Karpas-422 (cell line): ENCODE results near the gene XIST. TPM values are rescaled to one million over a fixed set of nuclear protein-coding genes. Genes with fewer than 3 reads are reported as not detected.

Source experiments
- DNase-seq: peaks from one replicate; pipeline ENCODE4 v3.0.0-alpha.2; 2015
- H2AFZ ChIP-seq: fragments of 200-600 bp; sonication (generic); 2 replicates; pipeline ENCODE4 v1.6.1; 2014; ENCODE audit warnings: antibody characterized with exemption, low read length, mixed read lengths
- H3K27ac ChIP-seq: fragments of 200-600 bp; sonication (generic); 2 replicates; pipeline ENCODE4 v1.5.1; 2014; ENCODE audit warnings: mild to moderate bottlenecking, low read length, moderate library complexity
- H3K27me3 ChIP-seq: fragments of 200-600 bp; sonication (generic); 2 replicates; pipeline ENCODE4 v1.6.1; 2014; ENCODE audit warnings: low read length, mixed read lengths
- H3K36me3 ChIP-seq: fragments of 200-600 bp; sonication (generic); 2 replicates; pipeline ENCODE4 v1.6.1; 2014; ENCODE audit warnings: low read length, mixed read lengths; ENCODE audit not compliant: insufficient read depth
- H3K4me1 ChIP-seq: fragments of 200-600 bp; sonication (generic); 2 replicates; pipeline ENCODE4 v1.6.1; 2014; ENCODE audit warnings: mild to moderate bottlenecking, low read length, mixed read lengths
- H3K4me2 ChIP-seq: fragments of 200-600 bp; sonication (generic); 2 replicates; pipeline ENCODE4 v1.6.1; 2014; ENCODE audit warnings: low read length, low read depth, mild to moderate bottlenecking; ENCODE audit not compliant: poor library complexity, severe bottlenecking
- H3K4me3 ChIP-seq: fragments of 200-600 bp; sonication (generic); 2 replicates; pipeline ENCODE4 v1.5.1; 2014; ENCODE audit warnings: mild to moderate bottlenecking, antibody characterized with exemption, low read length, mixed read lengths
- H3K79me2 ChIP-seq: fragments of 200-600 bp; sonication (generic); 2 replicates; pipeline ENCODE4 v1.6.1; 2014; ENCODE audit warnings: mild to moderate bottlenecking, low read length, mixed read lengths
- H3K9ac ChIP-seq: fragments of 200-600 bp; sonication (generic); 2 replicates; pipeline ENCODE4 v1.6.0; 2014; ENCODE audit warnings: low read length
- H3K9me2 ChIP-seq: fragments of 200-600 bp; sonication (generic), shearing (Covaris generic); replicated peaks from 2 replicates; pipeline ENCODE4 v1.6.0; 2014; ENCODE audit warnings: mild to moderate bottlenecking, low read length, moderate library complexity; ENCODE audit not compliant: insufficient read depth
- H3K9me3 ChIP-seq: fragments of 300-700, 200-600 bp; sonication (generic); 2 replicates; pipeline ENCODE4 v1.6.1; 2014; ENCODE audit warnings: low read length, mixed read lengths
- H4K20me1 ChIP-seq: fragments of 200-600 bp; sonication (generic); 2 replicates; pipeline ENCODE4 v1.6.1; 2014; ENCODE audit warnings: mild to moderate bottlenecking, antibody characterized with exemption, low read length, low read depth; ENCODE audit not compliant: insufficient read depth
- total RNA-seq: library from RNA; depleted of rRNA; stranded (reverse); fragments of >200 nt; shearing (Covaris generic); gene quantifications from 2 replicates; pipeline ENCODE4 v1.2.3, GENCODE V29; 2014; ENCODE audit warnings: low replicate concordance

XIST gene
- total RNA-seq, 1 experiment from 2014 or later: 256 TPM

DNA sequence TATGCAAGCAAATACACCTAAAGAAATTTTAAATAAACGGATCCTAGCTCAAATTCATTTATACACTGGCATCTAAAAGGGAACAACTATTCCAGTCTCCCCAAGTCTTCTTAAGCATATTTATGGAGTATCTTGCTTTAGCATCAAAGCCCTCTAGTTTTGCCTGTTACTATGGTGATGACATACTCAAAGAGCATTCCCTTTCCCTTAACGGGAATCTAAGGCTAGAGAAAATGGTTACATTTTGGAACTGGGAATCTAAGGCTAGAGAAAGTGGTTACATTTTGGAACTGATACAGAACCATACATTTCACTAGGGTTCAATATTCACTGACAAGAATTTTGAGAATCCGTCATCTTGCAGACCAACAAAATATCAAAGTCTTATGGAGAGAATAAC is 18.3 kb downstream of the XIST start:
- Histone ChIP-seq H3K27ac (no peak overlapping the region), H3K4me2 (no peak overlapping the region), H2AFZ (no peak overlapping the region), H3K4me3 (no peak overlapping the region), H3K79me2 (peaks cover 81% of the 10 kb centered on the region), H3K4me1 (peaks cover 7% of the 10 kb centered on the region), H3K9me2 (no peaks in the 10 kb centered on the region), H3K9me3 (no peaks in the 10 kb centered on the region), H3K9ac (no peak overlapping the region), H3K36me3 (peaks cover 14% of the 10 kb centered on the region; the same call in 1 of the 2 replicates), H4K20me1 (peaks cover 53% of the 10 kb centered on the region), H3K27me3 (no peaks in the 10 kb centered on the region)
- DNase-seq: no peak

- no peak overlapping the region for H3K9ac ChIP-seq
- H3K4me1 ChIP-seq: peaks cover 7% of the 10 kb centered on the region
- H3K4me3 ChIP-seq: no peak overlapping the region
- no peaks in the 10 kb centered on the region for H3K9me2 ChIP-seq
- H3K36me3 ChIP-seq: peaks cover 25% of the 10 kb centered on the region
- H3K4me2 ChIP-seq: no peak overlapping the region
- H3K27ac ChIP-seq: no peak overlapping the region
- DNase-seq: no peak
- H3K79me2 ChIP-seq: peaks cover 76% of the 10 kb centered on the region
- no peak overlapping the region for H2AFZ ChIP-seq
- no peaks in the 10 kb centered on the region for H3K27me3 ChIP-seq
- H3K9me3 ChIP-seq: no peaks in the 10 kb centered on the region
- peaks cover 65% of the 10 kb centered on the region for H4K20me1 ChIP-seq
Observed at GRCh38 chrX:73832319-73832718, 20.2 kb downstream of the XIST start.

GRCh38 chrX:73831500-73831899 is 21.0 kb downstream of the XIST start:
- Histone ChIP-seq H3K4me3 (no peak overlapping the region), H3K9me2 (no peaks in the 10 kb centered on the region), H3K4me1 (peaks cover 4% of the 10 kb centered on the region), H3K9ac (no peak overlapping the region), H3K27me3 (no peaks in the 10 kb centered on the region), H3K36me3 (peaks cover 25% of the 10 kb centered on the region), H4K20me1 (peaks cover 63% of the 10 kb centered on the region), H3K79me2 (peaks cover 72% of the 10 kb centered on the region), H3K27ac (no peak overlapping the region), H3K4me2 (no peak overlapping the region), H2AFZ (no peak overlapping the region), H3K9me3 (no peaks in the 10 kb centered on the region)
- no peak for DNase-seq

DNA sequence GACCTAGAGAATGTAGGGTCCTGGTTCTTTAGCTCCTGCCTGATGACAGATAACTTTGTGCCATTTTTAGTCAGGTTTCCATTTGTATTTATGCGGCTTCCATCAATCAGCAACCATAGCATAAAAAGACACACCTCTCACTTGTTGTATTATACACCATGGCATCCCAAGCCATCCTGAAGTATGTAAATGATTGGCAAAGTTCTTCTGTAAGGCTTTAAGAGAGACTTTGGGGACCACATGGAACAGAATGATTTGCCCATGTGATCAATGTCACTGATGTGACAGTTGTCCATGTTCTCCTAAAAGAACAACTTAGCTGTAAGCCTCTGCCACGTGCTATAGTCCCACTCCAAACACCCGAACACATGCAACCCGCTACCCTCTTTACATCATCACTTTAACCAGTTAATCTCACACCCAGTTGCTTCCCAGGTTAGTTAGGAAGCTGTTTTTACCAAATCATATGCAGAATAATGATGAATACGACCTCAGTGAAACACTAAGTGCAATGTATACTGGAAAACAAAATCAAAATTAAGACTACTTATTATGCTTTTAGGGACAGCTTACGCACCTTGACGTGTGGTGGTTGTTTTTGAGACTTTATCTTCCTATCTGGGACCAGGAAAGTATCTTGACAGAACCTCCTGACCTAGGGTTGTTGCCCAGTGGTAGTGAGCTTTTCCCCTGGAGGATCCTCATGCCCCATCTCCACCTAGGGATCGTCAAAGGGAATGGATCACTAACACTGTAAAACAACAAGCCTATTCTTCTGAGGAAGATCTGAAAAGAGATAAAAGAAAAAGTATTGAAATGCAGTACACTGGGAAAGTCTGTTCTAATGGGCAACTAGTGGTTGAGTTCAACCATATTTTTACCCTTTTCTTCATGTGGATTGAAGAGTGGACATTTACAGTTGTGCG is 21.8 kb downstream of the XIST start:
- H3K4me1 ChIP-seq: no peaks in the 10 kb centered on the region; the same call in 1 of the 2 replicates
- no peak overlapping the region for H3K27ac ChIP-seq
- no peaks in the 10 kb centered on the region for H3K27me3 ChIP-seq
- peaks cover 64% of the 10 kb centered on the region for H4K20me1 ChIP-seq
- peaks cover 65% of the 10 kb centered on the region for H3K79me2 ChIP-seq
- H3K9me2 ChIP-seq: no peaks in the 10 kb centered on the region
- no peak overlapping the region for H3K4me3 ChIP-seq
- no peak overlapping the region for H2AFZ ChIP-seq
- H3K36me3 ChIP-seq: peaks cover 32% of the 10 kb centered on the region
- no peak overlapping the region for H3K9ac ChIP-seq
- H3K4me2 ChIP-seq: no peak overlapping the region
- no peak for DNase-seq
- no peaks in the 10 kb centered on the region for H3K9me3 ChIP-seq

DNA sequence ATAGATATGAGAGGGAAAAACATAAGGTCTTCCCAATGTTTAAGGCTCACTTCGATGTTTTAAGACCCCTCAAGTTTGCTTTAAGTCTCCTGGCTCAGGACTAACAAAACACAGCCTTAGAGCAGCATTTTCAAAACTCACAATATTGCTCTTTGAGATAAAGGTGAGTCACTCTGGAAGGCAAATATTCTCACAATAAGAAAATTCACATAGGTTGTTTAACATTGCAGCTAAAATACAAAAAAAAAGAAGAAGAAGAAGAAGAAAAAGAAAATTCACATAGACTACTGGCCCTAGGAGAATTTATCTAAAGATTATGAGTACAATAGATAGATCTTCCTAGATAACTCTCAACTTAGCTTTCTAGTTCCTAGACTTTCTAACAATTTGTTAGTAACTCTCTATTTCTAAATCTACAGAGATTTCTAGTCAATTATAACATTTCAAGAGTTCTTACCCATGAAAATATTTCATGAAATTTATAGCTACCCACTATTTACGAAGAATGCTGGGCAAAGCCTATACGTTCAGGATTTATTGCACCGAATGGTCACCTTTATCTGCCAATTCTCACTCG is 22.5 kb downstream of the XIST start:
- peaks cover 59% of the 10 kb centered on the region for H3K79me2 ChIP-seq
- no peaks in the 10 kb centered on the region for H3K9me3 ChIP-seq
- H3K27ac ChIP-seq: no peak overlapping the region
- no peak for DNase-seq
- H3K36me3 ChIP-seq: peaks cover 35% of the 10 kb centered on the region
- H3K9me2 ChIP-seq: no peaks in the 10 kb centered on the region
- H3K27me3 ChIP-seq: no peaks in the 10 kb centered on the region
- H3K4me3 ChIP-seq: no peak overlapping the region
- H3K9ac ChIP-seq: no peak overlapping the region
- H2AFZ ChIP-seq: no peak overlapping the region
- no peak overlapping the region for H3K4me2 ChIP-seq
- peaks cover 60% of the 10 kb centered on the region for H4K20me1 ChIP-seq
- no peaks in the 10 kb centered on the region for H3K4me1 ChIP-seq

DNA sequence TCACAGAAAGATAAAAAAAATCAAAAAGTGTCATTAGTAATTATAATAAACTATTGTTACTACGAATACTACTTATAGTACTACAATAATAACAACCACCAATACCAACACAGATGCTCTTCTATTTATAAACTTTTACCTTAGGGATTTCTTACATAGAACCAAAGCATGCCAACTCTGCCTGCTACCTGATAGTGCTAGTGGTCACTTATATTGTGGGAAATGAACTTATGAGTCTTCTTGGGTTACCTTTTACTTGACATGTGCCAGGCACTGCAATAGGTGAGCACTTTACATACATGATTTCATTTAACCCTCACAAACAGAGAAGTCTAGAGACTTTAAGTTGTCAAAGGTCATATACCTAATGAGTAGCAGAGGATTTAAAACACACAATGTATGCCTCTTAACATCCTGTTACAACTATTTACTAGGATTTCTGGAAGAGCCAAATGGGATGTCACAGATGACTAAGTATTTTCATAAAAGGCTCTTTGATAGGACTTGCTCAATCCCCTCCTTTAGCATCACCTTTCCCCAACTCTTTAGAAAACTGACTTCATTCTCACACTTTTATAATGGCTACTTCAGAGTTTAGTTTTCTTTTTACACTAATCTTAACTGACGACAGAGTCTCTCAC is 24.3 kb downstream of the XIST start:
- Histone ChIP-seq H3K9me2 (no peaks in the 10 kb centered on the region), H3K36me3 (peaks cover 38% of the 10 kb centered on the region), H3K27ac (no peak overlapping the region), H3K79me2 (peaks cover 44% of the 10 kb centered on the region), H3K9ac (no peak overlapping the region), H3K4me2 (no peak overlapping the region), H2AFZ (no peak overlapping the region), H4K20me1 (peaks cover 52% of the 10 kb centered on the region), H3K9me3 (no peaks in the 10 kb centered on the region), H3K27me3 (no peaks in the 10 kb centered on the region), H3K4me3 (no peak overlapping the region), H3K4me1 (no peaks in the 10 kb centered on the region)
- DNase-seq: no peak

- H3K79me2 ChIP-seq: peaks cover 38% of the 10 kb centered on the region
- H3K36me3 ChIP-seq: peaks cover 38% of the 10 kb centered on the region
- H3K27me3 ChIP-seq: no peaks in the 10 kb centered on the region
- no peak overlapping the region for H3K4me2 ChIP-seq
- H3K27ac ChIP-seq: no peak overlapping the region
- H3K9me2 ChIP-seq: no peaks in the 10 kb centered on the region
- no peak overlapping the region for H3K9ac ChIP-seq
- H2AFZ ChIP-seq: no peak overlapping the region
- H3K9me3 ChIP-seq: no peaks in the 10 kb centered on the region
- DNase-seq: no peak
- H4K20me1 ChIP-seq: peaks cover 52% of the 10 kb centered on the region
- H3K4me1 ChIP-seq: no peaks in the 10 kb centered on the region
- no peak overlapping the region for H3K4me3 ChIP-seq
Observed at GRCh38 chrX:73827406-73827805, 25.1 kb downstream of the XIST start.

DNA sequence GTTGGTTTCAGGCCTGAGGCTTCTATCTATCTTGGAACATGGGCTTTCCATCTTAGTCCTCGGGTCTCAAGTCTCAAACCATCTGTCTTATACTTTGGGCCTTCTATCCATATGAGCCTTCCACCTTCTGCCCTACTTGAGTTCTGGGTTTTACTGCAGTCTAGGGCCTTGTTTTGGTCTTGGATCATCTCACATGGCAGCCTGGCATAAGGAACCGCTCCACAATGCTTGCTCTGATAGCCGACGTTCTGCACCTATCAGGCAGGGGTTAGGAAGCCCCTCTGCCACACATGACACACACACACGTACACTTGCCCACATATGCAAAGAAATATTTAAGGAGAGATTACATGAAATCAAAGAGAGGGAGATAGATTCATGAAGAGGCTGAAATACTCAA is 25.5 kb downstream of the XIST start:
- Histone ChIP-seq H3K4me2 (no peak overlapping the region), H3K9me3 (no peaks in the 10 kb centered on the region), H3K9ac (no peak overlapping the region), H3K4me1 (no peaks in the 10 kb centered on the region), H4K20me1 (peaks cover 53% of the 10 kb centered on the region), H3K36me3 (peaks cover 42% of the 10 kb centered on the region), H3K79me2 (peaks cover 38% of the 10 kb centered on the region), H3K27ac (no peak overlapping the region), H3K27me3 (no peaks in the 10 kb centered on the region), H3K4me3 (no peak overlapping the region), H3K9me2 (no peaks in the 10 kb centered on the region), H2AFZ (no peak overlapping the region)
- no peak for DNase-seq
